ENCODE data around the gene F2R. TPM values are rescaled to one million over a fixed set of nuclear protein-coding genes. Genes with fewer than 3 reads are reported as not detected.

F2R gene
- total and polyA plus RNA-seq, 9 of the 15 experiments (the other 6 are each of a cell fraction or from before 2014, with no cell fraction given): 4.0 to 34.7 (median 15.1) TPM

DNA sequence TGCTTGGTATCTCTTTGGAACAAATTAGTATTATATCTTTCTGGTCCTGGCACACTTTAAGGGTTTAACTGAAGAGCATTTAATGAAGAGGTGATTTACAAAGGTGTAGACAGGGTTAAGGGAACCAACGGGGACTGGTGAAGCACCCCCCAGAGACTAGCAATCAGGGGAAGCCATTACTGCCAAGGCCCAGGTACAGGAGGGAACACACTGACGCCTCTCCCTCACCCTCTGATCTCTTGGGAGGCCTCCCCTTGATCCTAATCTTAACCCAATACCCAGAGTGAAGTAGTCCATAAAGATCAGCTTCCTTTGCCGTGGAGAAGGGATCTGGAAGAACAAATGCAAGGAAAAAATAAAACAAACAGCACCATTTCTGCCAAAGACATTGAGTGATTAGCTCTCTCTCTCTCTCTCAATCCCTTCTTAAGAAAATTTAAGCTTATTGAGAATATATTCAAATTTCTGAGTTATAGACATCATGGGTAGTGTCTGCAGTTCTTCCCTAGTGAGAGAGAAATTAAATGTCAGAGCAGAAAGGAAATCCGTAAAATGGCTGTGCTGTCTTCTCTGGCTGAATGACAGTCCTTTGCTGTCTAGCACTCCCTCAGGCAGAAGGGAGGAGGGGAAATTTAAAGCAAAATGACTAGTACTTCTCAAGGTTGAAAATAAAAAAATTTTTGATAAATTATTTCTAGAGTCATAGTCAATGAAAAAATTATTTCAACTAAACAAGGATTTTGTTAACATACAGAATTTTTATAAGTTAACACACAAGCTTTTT lies 20.0 kb downstream of the F2R start:
- WGBS (ENCODE audit: insufficient coverage, low coverage, missing lambda C conversion rate): 21% methylated on average over 4 of the region's 4 CpGs
- ChIA-PET POLR2A (interaction anchor here (1.2 kb wide), 1 partner anchor 15 kb away, joined by 3 read pairs; no protein-coding TSS in a partner anchor), CTCF (ENCODE audit: low intra/inter-chr PET ratio) (no interaction called here)
- H3K9me3 ChIP-seq (replicated peaks; ENCODE audit: control insufficient read depth, insufficient read depth, low read depth, low read length): no peaks in the 10 kb centered on the region
- H3K9me1 ChIP-seq (ENCODE audit: control insufficient read depth, insufficient read depth, low read length): no peaks in the 10 kb centered on the region
- no peaks in the 10 kb centered on the region for H3K27me3 ChIP-seq (ENCODE audit: control insufficient read depth in 2 of 2, insufficient read depth in 2 of 2, low read length in 2 of 2)
- in situ Hi-C loops (cut with MboI): no loop called here
- no peaks in the 10 kb centered on the region for H4K20me1 ChIP-seq (replicated peaks; ENCODE audit: control insufficient read depth, insufficient read depth, low read length)
- no peak overlapping the region for H3K4me3 ChIP-seq
- ATAC-seq (peak; percentile 48; the same call in 1 of the 3 replicates), DNase-seq (ENCODE audit: extremely low read depth in 1 of 4, low spot score in 3 of 4) (peak in 1 of 4 experiments; percentile 26), FAIRE-seq (peak; percentile 57)
- peaks cover 6 to 28% of the 10 kb centered on the region in 2 experiments; a peak in 3 of 5 replicates for H3K4me1 ChIP-seq (replicated peaks in 1 of 2; ENCODE audit: control insufficient read depth in 2 of 2, insufficient read depth in 2 of 2, low read length in 2 of 2)
- BruUV-seq (replicated peaks): no TSS peak
- intact Hi-C loops (cut with micrococcal nuclease): no loop called here
- H2AFZ ChIP-seq (ENCODE audit: low read depth, low read length): peak overlapping the region; percentile 61
- peak overlapping the region in 1 of 2 experiments; percentile 74; a peak in 1 of 4 replicates for H3K9ac ChIP-seq (ENCODE audit: insufficient read depth in 1 of 2, low read depth in 2 of 2, low read length in 2 of 2)
- H3K79me2 ChIP-seq (ENCODE audit: control insufficient read depth, insufficient read depth, low read length): no peaks in the 10 kb centered on the region
- H3K27ac ChIP-seq (ENCODE audit: extremely low read depth, low read depth, low read length): peak overlapping the region; percentile 45; the same call in 1 of the 3 replicates
- peaks cover 18% of the 10 kb centered on the region for H3K36me3 ChIP-seq (ENCODE audit: control insufficient read depth, insufficient read depth, low read length)
- no peak overlapping the region for H3K4me2 ChIP-seq (ENCODE audit: insufficient read depth, low read length)
- TF ChIP-seq ZNF696 (CRISPR knock-in tag; conservative IDR thresholded peaks at IDR 0.05) (no peak), ZNF282 (CRISPR knock-in tag; IDR thresholded peaks at IDR 0.05) (no peak), U2AF2 (optimal IDR thresholded peaks at IDR 0.05; ENCODE audit: low read depth, low read length) (no peak), YY1 (IDR thresholded peaks at IDR 0.05; ENCODE audit: borderline replicate concordance in 1 of 3, control insufficient read depth in 1 of 3, extremely low read depth in 1 of 3, insufficient read depth in 3 of 3, insufficient read length in 1 of 3, insufficient replicate concordance in 2 of 3, low read depth in 1 of 3, low read length in 2 of 3) (peak in 1 of 3 experiments; percentile 67), PCBP2 (IDR thresholded peaks at IDR 0.05; ENCODE audit: low read depth, low read length, poor library complexity, severe bottlenecking) (no peak), CAMTA2 (CRISPR knock-in tag; conservative IDR thresholded peaks at IDR 0.05) (no peak), ZNF79 (CRISPR knock-in tag; IDR thresholded peaks at IDR 0.05; ENCODE audit: low read depth) (no peak), ZNF184 (CRISPR knock-in tag; IDR thresholded peaks at IDR 0.05) (no peak), FOXP1 (CRISPR knock-in tag; IDR thresholded peaks at IDR 0.05) (no peak), BRF1 (IDR thresholded peaks at IDR 0.05; ENCODE audit: borderline replicate concordance, extremely low read depth, insufficient read length) (no peak)
- TF ChIP-seq, protein P1, sequence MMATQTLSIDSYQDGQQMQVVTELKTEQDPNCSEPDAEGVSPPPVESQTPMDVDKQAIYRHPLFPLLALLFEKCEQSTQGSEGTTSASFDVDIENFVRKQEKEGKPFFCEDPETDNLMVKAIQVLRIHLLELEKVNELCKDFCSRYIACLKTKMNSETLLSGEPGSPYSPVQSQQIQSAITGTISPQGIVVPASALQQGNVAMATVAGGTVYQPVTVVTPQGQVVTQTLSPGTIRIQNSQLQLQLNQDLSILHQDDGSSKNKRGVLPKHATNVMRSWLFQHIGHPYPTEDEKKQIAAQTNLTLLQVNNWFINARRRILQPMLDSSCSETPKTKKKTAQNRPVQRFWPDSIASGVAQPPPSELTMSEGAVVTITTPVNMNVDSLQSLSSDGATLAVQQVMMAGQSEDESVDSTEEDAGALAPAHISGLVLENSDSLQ (IDR thresholded peaks at IDR 0.05): peak; percentile 46; the same call in 1 of the 2 replicates
- TF ChIP-seq, protein P2, sequence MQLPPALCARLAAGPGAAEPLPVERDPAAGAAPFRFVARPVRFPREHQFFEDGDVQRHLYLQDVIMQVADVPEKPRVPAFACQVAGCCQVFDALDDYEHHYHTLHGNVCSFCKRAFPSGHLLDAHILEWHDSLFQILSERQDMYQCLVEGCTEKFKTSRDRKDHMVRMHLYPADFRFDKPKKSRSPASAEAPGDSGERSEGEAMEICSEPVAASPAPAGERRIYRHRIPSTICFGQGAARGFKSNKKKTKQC (CRISPR knock-in tag; IDR thresholded peaks at IDR 0.05): no peak
- TF ChIP-seq, protein P3, sequence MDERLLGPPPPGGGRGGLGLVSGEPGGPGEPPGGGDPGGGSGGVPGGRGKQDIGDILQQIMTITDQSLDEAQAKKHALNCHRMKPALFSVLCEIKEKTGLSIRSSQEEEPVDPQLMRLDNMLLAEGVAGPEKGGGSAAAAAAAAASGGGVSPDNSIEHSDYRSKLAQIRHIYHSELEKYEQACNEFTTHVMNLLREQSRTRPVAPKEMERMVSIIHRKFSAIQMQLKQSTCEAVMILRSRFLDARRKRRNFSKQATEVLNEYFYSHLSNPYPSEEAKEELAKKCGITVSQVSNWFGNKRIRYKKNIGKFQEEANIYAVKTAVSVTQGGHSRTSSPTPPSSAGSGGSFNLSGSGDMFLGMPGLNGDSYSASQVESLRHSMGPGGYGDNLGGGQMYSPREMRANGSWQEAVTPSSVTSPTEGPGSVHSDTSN (CRISPR knock-in tag; IDR thresholded peaks at IDR 0.05; ENCODE audit: low read depth): no peak
- TF ChIP-seq, protein P3 (tag; conservative IDR thresholded peaks at IDR 0.05; ENCODE audit: low read depth): 0 out of 2 replicates have a peak, but pooled peaks have one; percentile 21
- TF ChIP-seq, protein P4, sequence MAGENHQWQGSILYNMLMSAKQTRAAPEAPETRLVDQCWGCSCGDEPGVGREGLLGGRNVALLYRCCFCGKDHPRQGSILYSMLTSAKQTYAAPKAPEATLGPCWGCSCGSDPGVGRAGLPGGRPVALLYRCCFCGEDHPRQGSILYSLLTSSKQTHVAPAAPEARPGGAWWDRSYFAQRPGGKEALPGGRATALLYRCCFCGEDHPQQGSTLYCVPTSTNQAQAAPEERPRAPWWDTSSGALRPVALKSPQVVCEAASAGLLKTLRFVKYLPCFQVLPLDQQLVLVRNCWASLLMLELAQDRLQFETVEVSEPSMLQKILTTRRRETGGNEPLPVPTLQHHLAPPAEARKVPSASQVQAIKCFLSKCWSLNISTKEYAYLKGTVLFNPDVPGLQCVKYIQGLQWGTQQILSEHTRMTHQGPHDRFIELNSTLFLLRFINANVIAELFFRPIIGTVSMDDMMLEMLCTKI (IDR thresholded peaks at IDR 0.05; ENCODE audit: partially characterized antibody): no peak
